ENCODE results near the gene ESYT2.

ESYT2 gene

GRCh38 chr7:158829342-158830210 is at the start of gene ESYT2:
ESYT2 (minus strand) TSS chr7:158829509; CDS start chr7:158829418, 91 bp downstream.
- H3K4me3 ChIP-seq (ENCODE audit: low read depth, low read length) = peak within 1 kb of the TSS; percentile 87
- ChIA-PET CTCF (interaction anchor here (0.7 kb wide), 2 partner anchors 65 to 129 kb away, joined by 3 to 4 read pairs; no protein-coding TSS in a partner anchor), POLR2A (interaction anchor here (1.0 to 1.4 kb wide), 2 partner anchors 34 to 125 kb away, joined by 7 to 9 read pairs; partner anchors contain the start of gene NCAPG2)
- no peaks in the 10 kb centered on the region for H3K9me3 ChIP-seq (ENCODE audit: control insufficient read depth, insufficient read depth, low read depth, low read length)
- no peaks in the 10 kb centered on the region for H3K36me3 ChIP-seq (ENCODE audit: control insufficient read depth in 2 of 2, insufficient read depth in 1 of 2, low read length in 2 of 2)
- H3K27ac ChIP-seq (ENCODE audit: extremely low read depth, low read depth, low read length) = peak within 1 kb of the TSS; percentile 84
- H3K4me1 ChIP-seq (ENCODE audit: control insufficient read depth, insufficient read depth, low read length) = no peaks in the 10 kb centered on the region
- TF ChIP-seq OVOL3 (tag by site-specific recombination; IDR thresholded peaks at IDR 0.05) = no peak
- no peak for TF ChIP-seq ZSCAN16 (tag by site-specific recombination; IDR thresholded peaks at IDR 0.05)
- TF ChIP-seq ZNF426 (tag by site-specific recombination; IDR thresholded peaks at IDR 0.05) = no peak
- peak; percentile 72; the same call in 1 of the 2 replicates for TF ChIP-seq ZNF561 (tag by site-specific recombination; IDR thresholded peaks at IDR 0.05; ENCODE audit: borderline replicate concordance)
- TF ChIP-seq HIC1 (tag by site-specific recombination; IDR thresholded peaks at IDR 0.05) = peak; percentile 75; the same call in 1 of the 2 replicates
- TF ChIP-seq ZNF26 (tag by site-specific recombination; IDR thresholded peaks at IDR 0.05) = no peak
- TF ChIP-seq ZNF335 (tag by site-specific recombination; conservative IDR thresholded peaks at IDR 0.05) = peak; percentile 92
- TF ChIP-seq ZSCAN5A (tag by site-specific recombination; IDR thresholded peaks at IDR 0.05) = peak; percentile 91; the same call in 1 of the 2 replicates
- peak; percentile 57; the same call in 1 of the 2 replicates for TF ChIP-seq ZBTB7A (tag by site-specific recombination; IDR thresholded peaks at IDR 0.05; ENCODE audit: low read depth)
- 0 out of 2 replicates have a peak, but pooled peaks have one; percentile 55 for TF ChIP-seq ZNF394 (tag by site-specific recombination; IDR thresholded peaks at IDR 0.05; ENCODE audit: borderline replicate concordance)
- no peak for TF ChIP-seq REST (tag by site-specific recombination; IDR thresholded peaks at IDR 0.05)
- no peak; the same call in 1 of the 2 replicates for TF ChIP-seq OSR2 (tag by site-specific recombination; IDR thresholded peaks at IDR 0.05)
- TF ChIP-seq ZBTB21 (tag by site-specific recombination; IDR thresholded peaks at IDR 0.05) = peak; percentile 99
- no peak for TF ChIP-seq ZNF132 (tag by site-specific recombination; IDR thresholded peaks at IDR 0.05; ENCODE audit: borderline replicate concordance)
- peak; percentile 100 for TF ChIP-seq ZNF629 (tag by site-specific recombination; IDR thresholded peaks at IDR 0.05)
- peak; percentile 87 for TF ChIP-seq GLIS2 (tag by site-specific recombination; IDR thresholded peaks at IDR 0.05)
- TF ChIP-seq ZNF692 (tag by site-specific recombination; IDR thresholded peaks at IDR 0.05) = peak; percentile 84
- 0 out of 2 replicates have a peak, but pooled peaks have one; percentile 50 for TF ChIP-seq ZNF660 (tag by site-specific recombination; IDR thresholded peaks at IDR 0.05)
- peak; percentile 28; the same call in 1 of the 2 replicates for TF ChIP-seq WT1 (tag by site-specific recombination; IDR thresholded peaks at IDR 0.05)
- no peak for TF ChIP-seq ZNF121 (tag by site-specific recombination; IDR thresholded peaks at IDR 0.05)
- no peak for TF ChIP-seq BCL6B (tag by site-specific recombination; IDR thresholded peaks at IDR 0.05)
- TF ChIP-seq KLF16 (tag by site-specific recombination; IDR thresholded peaks at IDR 0.05) = peak; percentile 67; the same call in 1 of the 2 replicates
- TF ChIP-seq ZNF548 (tag by site-specific recombination; IDR thresholded peaks at IDR 0.05) = no peak
- TF ChIP-seq KLF10 (tag by site-specific recombination; IDR thresholded peaks at IDR 0.05) = peak; percentile 98
- peak; percentile 76 for TF ChIP-seq ZXDB (tag by site-specific recombination; IDR thresholded peaks at IDR 0.05)
